Measurements from ENCODE around the gene SPPL3. TPM values are rescaled to one million over a fixed set of nuclear protein-coding genes. Genes with fewer than 3 reads are reported as not detected.

SPPL3 gene
- total and polyA plus RNA-seq, 2 experiments from 2014 or later, result 10.9 to 27.8 TPM

- Histone ChIP-seq H3K4me2 (no peak overlapping the region), H3K27ac (ENCODE audit: low read depth) (no peak overlapping the region), H3F3A (replicated peaks; ENCODE audit: low read depth) (no peaks in the 10 kb centered on the region), H3K4me3 (no peak overlapping the region), H3K79me2 (replicated peaks; ENCODE audit: insufficient read depth) (no peaks in the 10 kb centered on the region), H4K20me1 (replicated peaks; ENCODE audit: insufficient read depth) (no peaks in the 10 kb centered on the region), H2AFZ (no peak overlapping the region), H3K9me2 (ENCODE audit: insufficient read depth) (no peaks in the 10 kb centered on the region), H3K27me3 (ENCODE audit: insufficient read depth) (no peaks in the 10 kb centered on the region), H3K36me3 (ENCODE audit: insufficient read depth) (no peaks in the 10 kb centered on the region), H3K4me1 (ENCODE audit: insufficient read depth) (no peaks in the 10 kb centered on the region)
- ATAC-seq (no peak), DNase-seq (ENCODE audit: low spot score) (no peak)
- Mint-ChIP-seq H3K27ac (no peak overlapping the region), H3K4me1 (peaks cover 5% of the 10 kb centered on the region; the same call in 2 of the 3 replicates), H3K9me3 (no peaks in the 10 kb centered on the region), H3K36me3 (ENCODE audit: low read depth) (no peaks in the 10 kb centered on the region), H3K4me3 (no peak overlapping the region), H3K27me3 (ENCODE audit: insufficient read depth, low read depth, poor library complexity) (no peaks in the 10 kb centered on the region)
- TF ChIP-seq EZH2phosphoT487 (IDR thresholded peaks at IDR 0.05; ENCODE audit: unreplicated experiment), result no peak
- no peak for TF ChIP-seq ZNF331 (CRISPR knock-in tag; IDR thresholded peaks at IDR 0.05; ENCODE audit: low read depth)
- TF ChIP-seq, protein P1, sequence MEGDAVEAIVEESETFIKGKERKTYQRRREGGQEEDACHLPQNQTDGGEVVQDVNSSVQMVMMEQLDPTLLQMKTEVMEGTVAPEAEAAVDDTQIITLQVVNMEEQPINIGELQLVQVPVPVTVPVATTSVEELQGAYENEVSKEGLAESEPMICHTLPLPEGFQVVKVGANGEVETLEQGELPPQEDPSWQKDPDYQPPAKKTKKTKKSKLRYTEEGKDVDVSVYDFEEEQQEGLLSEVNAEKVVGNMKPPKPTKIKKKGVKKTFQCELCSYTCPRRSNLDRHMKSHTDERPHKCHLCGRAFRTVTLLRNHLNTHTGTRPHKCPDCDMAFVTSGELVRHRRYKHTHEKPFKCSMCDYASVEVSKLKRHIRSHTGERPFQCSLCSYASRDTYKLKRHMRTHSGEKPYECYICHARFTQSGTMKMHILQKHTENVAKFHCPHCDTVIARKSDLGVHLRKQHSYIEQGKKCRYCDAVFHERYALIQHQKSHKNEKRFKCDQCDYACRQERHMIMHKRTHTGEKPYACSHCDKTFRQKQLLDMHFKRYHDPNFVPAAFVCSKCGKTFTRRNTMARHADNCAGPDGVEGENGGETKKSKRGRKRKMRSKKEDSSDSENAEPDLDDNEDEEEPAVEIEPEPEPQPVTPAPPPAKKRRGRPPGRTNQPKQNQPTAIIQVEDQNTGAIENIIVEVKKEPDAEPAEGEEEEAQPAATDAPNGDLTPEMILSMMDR (conservative IDR thresholded peaks at IDR 0.05; ENCODE audit: low read depth in 2 of 2), result no peak
- TF ChIP-seq, protein P2, sequence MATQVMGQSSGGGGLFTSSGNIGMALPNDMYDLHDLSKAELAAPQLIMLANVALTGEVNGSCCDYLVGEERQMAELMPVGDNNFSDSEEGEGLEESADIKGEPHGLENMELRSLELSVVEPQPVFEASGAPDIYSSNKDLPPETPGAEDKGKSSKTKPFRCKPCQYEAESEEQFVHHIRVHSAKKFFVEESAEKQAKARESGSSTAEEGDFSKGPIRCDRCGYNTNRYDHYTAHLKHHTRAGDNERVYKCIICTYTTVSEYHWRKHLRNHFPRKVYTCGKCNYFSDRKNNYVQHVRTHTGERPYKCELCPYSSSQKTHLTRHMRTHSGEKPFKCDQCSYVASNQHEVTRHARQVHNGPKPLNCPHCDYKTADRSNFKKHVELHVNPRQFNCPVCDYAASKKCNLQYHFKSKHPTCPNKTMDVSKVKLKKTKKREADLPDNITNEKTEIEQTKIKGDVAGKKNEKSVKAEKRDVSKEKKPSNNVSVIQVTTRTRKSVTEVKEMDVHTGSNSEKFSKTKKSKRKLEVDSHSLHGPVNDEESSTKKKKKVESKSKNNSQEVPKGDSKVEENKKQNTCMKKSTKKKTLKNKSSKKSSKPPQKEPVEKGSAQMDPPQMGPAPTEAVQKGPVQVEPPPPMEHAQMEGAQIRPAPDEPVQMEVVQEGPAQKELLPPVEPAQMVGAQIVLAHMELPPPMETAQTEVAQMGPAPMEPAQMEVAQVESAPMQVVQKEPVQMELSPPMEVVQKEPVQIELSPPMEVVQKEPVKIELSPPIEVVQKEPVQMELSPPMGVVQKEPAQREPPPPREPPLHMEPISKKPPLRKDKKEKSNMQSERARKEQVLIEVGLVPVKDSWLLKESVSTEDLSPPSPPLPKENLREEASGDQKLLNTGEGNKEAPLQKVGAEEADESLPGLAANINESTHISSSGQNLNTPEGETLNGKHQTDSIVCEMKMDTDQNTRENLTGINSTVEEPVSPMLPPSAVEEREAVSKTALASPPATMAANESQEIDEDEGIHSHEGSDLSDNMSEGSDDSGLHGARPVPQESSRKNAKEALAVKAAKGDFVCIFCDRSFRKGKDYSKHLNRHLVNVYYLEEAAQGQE (IDR thresholded peaks at IDR 0.05; ENCODE audit: unreplicated experiment), result no peak
- TF ChIP-seq CREB1 (CRISPR knock-in tag; IDR thresholded peaks at IDR 0.05; ENCODE audit: low read depth), result no peak
Observed at GRCh38 chr12:120941412-120941811, 37.3 kb upstream of the SPPL3 start.

GRCh38 chr12:120940799-120941198 lies 36.6 kb upstream of the SPPL3 start:
- H3K27ac ChIP-seq (ENCODE audit: low read depth), result no peak overlapping the region
- no peak for ATAC-seq
- H3K4me3 Mint-ChIP-seq, result no peak overlapping the region

More at GRCh38 chr12:120940799-120941198, 36.6 kb upstream of the SPPL3 start:
- no peaks in the 10 kb centered on the region for H3K4me1 ChIP-seq (ENCODE audit: insufficient read depth)
- Mint-ChIP-seq H3K27me3 (ENCODE audit: insufficient read depth, low read depth, poor library complexity) (no peaks in the 10 kb centered on the region), H3K4me1 (peaks cover 5% of the 10 kb centered on the region; the same call in 2 of the 3 replicates), H3K27ac (no peak overlapping the region), H3K36me3 (ENCODE audit: low read depth) (no peaks in the 10 kb centered on the region), H3K9me3 (no peaks in the 10 kb centered on the region)
- H3K4me3 ChIP-seq, result no peak overlapping the region
- DNase-seq (ENCODE audit: low spot score), result no peak
- H4K20me1 ChIP-seq (replicated peaks; ENCODE audit: insufficient read depth), result no peaks in the 10 kb centered on the region
- H2AFZ ChIP-seq, result no peak overlapping the region
- no peak for TF ChIP-seq EZH2 (IDR thresholded peaks at IDR 0.05; ENCODE audit: low read depth, unreplicated experiment)
- no peaks in the 10 kb centered on the region for H3F3A ChIP-seq (replicated peaks; ENCODE audit: low read depth)
- H3K36me3 ChIP-seq (ENCODE audit: insufficient read depth), result no peaks in the 10 kb centered on the region
- H3K4me2 ChIP-seq, result no peak overlapping the region
- no peaks in the 10 kb centered on the region for H3K9me2 ChIP-seq (ENCODE audit: insufficient read depth)
- no peaks in the 10 kb centered on the region for H3K27me3 ChIP-seq (ENCODE audit: insufficient read depth)
- H3K79me2 ChIP-seq (replicated peaks; ENCODE audit: insufficient read depth), result no peaks in the 10 kb centered on the region

Measured in GM23338 (cell line).